ENCODE measurements around the gene SUCLA2.

GRCh38 chr13:48038761-48039160 lies 37.7 kb upstream of the SUCLA2 start:
- TF ChIP-seq POLR2AphosphoS5 (IDR thresholded peaks at IDR 0.05; ENCODE audit: insufficient read depth, low read depth, low read length) (no peak), CTCF (IDR thresholded peaks at IDR 0.05; ENCODE audit: extremely low read depth in 1 of 2, insufficient read depth in 1 of 2, low read depth in 1 of 2, low read length in 2 of 2) (no peak), POLR2A (IDR thresholded peaks at IDR 0.05; ENCODE audit: low read depth, low read length) (no peak), JUN (IDR thresholded peaks at IDR 0.05; ENCODE audit: borderline replicate concordance, insufficient read depth, insufficient read length, low read depth) (no peak), EZH2 (IDR thresholded peaks at IDR 0.05; ENCODE audit: borderline replicate concordance, low read depth, low read length, severe bottlenecking) (no peak)

Measured in endothelial cell of umbilical vein (primary cell).